Measurements from ENCODE around the gene ANKRD42.

DNA sequence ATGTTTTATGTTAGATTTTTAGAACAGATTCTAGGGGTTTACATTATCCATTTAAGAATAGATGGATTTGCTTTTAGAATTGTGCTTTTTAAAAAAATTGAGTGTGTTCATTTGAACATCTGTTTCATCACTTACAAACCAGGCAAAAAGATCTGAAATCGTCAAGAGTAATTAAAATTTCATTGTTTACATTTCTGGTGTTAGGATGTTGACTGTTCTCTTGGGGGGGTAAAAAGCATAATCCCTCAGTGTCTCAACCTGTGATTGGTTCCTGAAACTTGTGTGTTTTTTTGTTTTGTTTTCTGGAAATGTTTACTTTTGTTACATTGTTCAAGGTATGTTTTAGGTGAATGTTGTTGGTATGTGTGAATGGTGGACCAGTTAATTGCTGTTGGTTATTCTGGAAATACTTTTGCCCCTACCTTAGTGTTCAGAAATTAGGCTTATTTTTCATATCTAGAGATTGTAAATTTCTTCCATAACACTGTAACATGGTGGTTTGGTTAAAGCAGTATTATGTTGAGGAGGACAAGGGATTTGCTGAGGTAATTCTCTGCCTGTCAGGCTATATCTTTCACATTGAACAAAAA lies 31.8 kb upstream of the ANKRD42 start:
- TF ChIP-seq, protein P1, sequence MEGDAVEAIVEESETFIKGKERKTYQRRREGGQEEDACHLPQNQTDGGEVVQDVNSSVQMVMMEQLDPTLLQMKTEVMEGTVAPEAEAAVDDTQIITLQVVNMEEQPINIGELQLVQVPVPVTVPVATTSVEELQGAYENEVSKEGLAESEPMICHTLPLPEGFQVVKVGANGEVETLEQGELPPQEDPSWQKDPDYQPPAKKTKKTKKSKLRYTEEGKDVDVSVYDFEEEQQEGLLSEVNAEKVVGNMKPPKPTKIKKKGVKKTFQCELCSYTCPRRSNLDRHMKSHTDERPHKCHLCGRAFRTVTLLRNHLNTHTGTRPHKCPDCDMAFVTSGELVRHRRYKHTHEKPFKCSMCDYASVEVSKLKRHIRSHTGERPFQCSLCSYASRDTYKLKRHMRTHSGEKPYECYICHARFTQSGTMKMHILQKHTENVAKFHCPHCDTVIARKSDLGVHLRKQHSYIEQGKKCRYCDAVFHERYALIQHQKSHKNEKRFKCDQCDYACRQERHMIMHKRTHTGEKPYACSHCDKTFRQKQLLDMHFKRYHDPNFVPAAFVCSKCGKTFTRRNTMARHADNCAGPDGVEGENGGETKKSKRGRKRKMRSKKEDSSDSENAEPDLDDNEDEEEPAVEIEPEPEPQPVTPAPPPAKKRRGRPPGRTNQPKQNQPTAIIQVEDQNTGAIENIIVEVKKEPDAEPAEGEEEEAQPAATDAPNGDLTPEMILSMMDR (IDR thresholded peaks at IDR 0.05; ENCODE audit: poor library complexity): no peak
- no peak for TF ChIP-seq EZH2 (IDR thresholded peaks at IDR 0.05; ENCODE audit: borderline replicate concordance)
- TF ChIP-seq EZH2phosphoT487 (IDR thresholded peaks at IDR 0.05; ENCODE audit: low read depth, severe bottlenecking, unreplicated experiment): no peak
